Mesendoderm (in vitro differentiated cells): ENCODE data around the gene RNF217.
A peak's percentile ranks its signal among the peaks of the same experiment; 100 is the strongest.

Experiments used
- DNase-seq: peaks from one replicate; pipeline ENCODE4 v3.0.0; 2013
- H2AK5ac ChIP-seq: 2 replicates; pipeline ENCODE4 v1.6.1; 2013; ENCODE audit warnings: low read length, inconsistent platforms
- H2BK120ac ChIP-seq: 2 replicates; pipeline ENCODE4 v1.6.1; 2013; ENCODE audit warnings: low read depth, mild to moderate bottlenecking, low read length, moderate library complexity, mixed read lengths
- H2BK15ac ChIP-seq: replicated peaks from 2 replicates; pipeline ENCODE4 v1.6.1; 2013; ENCODE audit warnings: low read depth, mild to moderate bottlenecking, moderate library complexity
- H2BK5ac ChIP-seq: 2 replicates; pipeline ENCODE4 v1.6.1; 2013; ENCODE audit warnings: low read length, inconsistent platforms
- H3K18ac ChIP-seq: 2 replicates; pipeline ENCODE4 v1.6.1; 2013; ENCODE audit warnings: mild to moderate bottlenecking, low read length, mixed read lengths
- H3K23ac ChIP-seq: one replicate; pipeline ENCODE4 v1.6.1; 2013; ENCODE audit warnings: low read length
- H3K27ac ChIP-seq: 2 replicates; pipeline ENCODE4 v1.5.1; 2013; ENCODE audit warnings: low read depth, mild to moderate bottlenecking, inconsistent platforms, low read length, moderate library complexity
- H3K27me3 ChIP-seq: 2 replicates; pipeline ENCODE4 v1.6.1; 2013; ENCODE audit warnings: low read length, control low read depth, mild to moderate bottlenecking, inconsistent platforms; ENCODE audit not compliant: insufficient read depth, poor library complexity
- H3K36me3 ChIP-seq: 2 replicates; pipeline ENCODE4 v1.6.1; 2013; ENCODE audit warnings: low read length, inconsistent platforms; ENCODE audit not compliant: control insufficient read depth, insufficient read depth
- H3K4ac ChIP-seq: one replicate; pipeline ENCODE4 v1.6.1; 2013; ENCODE audit warnings: low read depth, mild to moderate bottlenecking, low read length, moderate library complexity
- H3K4me1 ChIP-seq: 2 replicates; pipeline ENCODE4 v1.6.1; 2013; ENCODE audit warnings: low read depth, low read length, inconsistent platforms; ENCODE audit not compliant: control insufficient read depth
- H3K4me2 ChIP-seq: 2 replicates; pipeline ENCODE4 v1.6.1; 2013; ENCODE audit warnings: low read length
- H3K4me3 ChIP-seq: 2 replicates; pipeline ENCODE4 v1.5.1; 2013; ENCODE audit warnings: mild to moderate bottlenecking, low read length
- H3K56ac ChIP-seq: one replicate; pipeline ENCODE4 v1.6.1; 2013; ENCODE audit warnings: low read length
- H3K79me1 ChIP-seq: 2 replicates; pipeline ENCODE4 v1.6.1; 2013; ENCODE audit warnings: low read length, inconsistent platforms
- H3K79me2 ChIP-seq: 2 replicates; pipeline ENCODE4 v1.6.1; 2013; ENCODE audit warnings: mild to moderate bottlenecking, low read length; ENCODE audit not compliant: control insufficient read depth, insufficient read depth
- H3K9ac ChIP-seq: 2 replicates; pipeline ENCODE4 v1.6.1; 2013; ENCODE audit warnings: low read length, inconsistent platforms
- H4K5ac ChIP-seq: one replicate; pipeline ENCODE4 v1.6.1; 2013; ENCODE audit warnings: low read length
- H4K8ac ChIP-seq: one replicate; pipeline ENCODE4 v1.6.1; 2013; ENCODE audit warnings: low read depth, mild to moderate bottlenecking, control low read depth, low read length, moderate library complexity
- WGBS: extraction: QIAGEN DNeasy Blood & Tissue Kit; methylation state at CpG from one replicate; pipeline ENCODE4 v1.1.7; 2013; ENCODE audit warnings: low lambda C conversion rate, missing lambda C conversion rate; ENCODE audit not compliant: insufficient coverage; ENCODE audit errors: extremely low coverage; 5-methylcytosine and 5-hydroxymethylcytosine counted together

RNF217 gene

GRCh38 chr6:124947971-124948451 lies 14.2 kb upstream of the RNF217 start:
- Histone ChIP-seq H2BK120ac (no peak overlapping the region), H3K9ac (no peak overlapping the region), H2BK5ac (no peak overlapping the region), H3K4me2 (no peak overlapping the region), H3K79me1 (no peaks in the 10 kb centered on the region), H4K5ac (no peak overlapping the region), H3K79me2 (no peaks in the 10 kb centered on the region), H3K4me3 (no peak overlapping the region), H3K56ac (no peak overlapping the region), H2AK5ac (no peak overlapping the region), H3K27ac (no peak overlapping the region), H3K27me3 (no peaks in the 10 kb centered on the region), H4K8ac (no peak overlapping the region), H3K4ac (no peak overlapping the region), H3K23ac (no peak overlapping the region), H3K36me3 (no peaks in the 10 kb centered on the region), H3K4me1 (no peaks in the 10 kb centered on the region), H2BK15ac (no peak overlapping the region), H3K18ac (no peak overlapping the region)
- no CpG with 5 or more reads among the region's 2 CpGs for WGBS
- DNase-seq = no peak

DNA sequence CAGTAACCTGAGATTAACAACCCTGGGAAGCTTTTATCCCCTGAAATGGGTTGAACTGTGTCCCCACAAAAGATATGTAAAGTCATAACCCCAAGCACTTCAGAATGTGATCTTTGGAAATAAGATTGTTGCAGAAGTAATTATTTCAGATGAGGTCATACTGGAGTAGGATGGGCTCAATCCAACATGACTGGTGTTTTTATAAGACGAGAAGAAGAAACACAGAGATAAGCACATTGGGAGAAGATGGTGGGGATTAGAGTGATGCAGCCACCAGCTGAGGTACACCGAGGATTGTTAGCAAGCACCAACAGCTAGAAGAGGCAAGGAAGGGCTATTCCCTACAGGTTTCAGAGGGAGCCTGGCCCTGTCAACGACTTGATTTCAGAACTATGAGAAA lies 12.5 kb upstream of the RNF217 start:
- Histone ChIP-seq H3K27ac (no peak overlapping the region), H2BK15ac (no peak overlapping the region), H2BK5ac (no peak overlapping the region), H3K4me3 (no peak overlapping the region), H4K8ac (no peak overlapping the region), H3K18ac (no peak overlapping the region), H3K27me3 (no peaks in the 10 kb centered on the region), H3K4me1 (no peaks in the 10 kb centered on the region), H3K36me3 (no peaks in the 10 kb centered on the region), H3K9ac (no peak overlapping the region), H3K79me2 (no peaks in the 10 kb centered on the region), H3K79me1 (no peaks in the 10 kb centered on the region), H3K56ac (no peak overlapping the region), H2BK120ac (no peak overlapping the region), H3K4ac (no peak overlapping the region), H3K23ac (no peak overlapping the region), H4K5ac (no peak overlapping the region), H2AK5ac (no peak overlapping the region), H3K4me2 (no peak overlapping the region)
- no CpG with 5 or more reads among the region's 3 CpGs for WGBS
- no peak for DNase-seq

- Histone ChIP-seq H3K56ac (no peak overlapping the region), H3K79me1 (no peaks in the 10 kb centered on the region), H3K23ac (no peak overlapping the region), H2BK120ac (no peak overlapping the region), H3K4ac (no peak overlapping the region), H2AK5ac (no peak overlapping the region), H2BK5ac (no peak overlapping the region), H3K18ac (no peak overlapping the region), H2BK15ac (no peak overlapping the region), H3K27ac (no peak overlapping the region), H3K4me1 (peaks cover 2% of the 10 kb centered on the region), H4K8ac (no peak overlapping the region), H4K5ac (no peak overlapping the region), H3K4me3 (no peak overlapping the region), H3K79me2 (no peaks in the 10 kb centered on the region), H3K27me3 (no peaks in the 10 kb centered on the region), H3K4me2 (no peak overlapping the region), H3K9ac (no peak overlapping the region), H3K36me3 (no peaks in the 10 kb centered on the region)
- 100% methylated on average over 1 of the region's 1 CpG for WGBS
- DNase-seq = no peak
These were observed 8.4 kb upstream of the RNF217 start for GRCh38 chr6:124953808-124954207.

- Histone ChIP-seq H3K79me2 (no peaks in the 10 kb centered on the region), H4K8ac (no peak overlapping the region), H3K4me1 (peaks cover 2% of the 10 kb centered on the region), H3K23ac (no peak overlapping the region), H3K27me3 (no peaks in the 10 kb centered on the region), H2BK15ac (no peak overlapping the region), H3K4me3 (no peak overlapping the region), H3K18ac (no peak overlapping the region), H3K9ac (no peak overlapping the region), H3K4me2 (no peak overlapping the region), H3K36me3 (no peaks in the 10 kb centered on the region), H3K4ac (no peak overlapping the region), H3K56ac (no peak overlapping the region), H2AK5ac (no peak overlapping the region), H2BK120ac (no peak overlapping the region), H3K27ac (no peak overlapping the region), H3K79me1 (no peaks in the 10 kb centered on the region), H4K5ac (no peak overlapping the region), H2BK5ac (no peak overlapping the region)
- WGBS = no CpG with 5 or more reads among the region's 7 CpGs
- DNase-seq = peak; percentile 66
These were observed 7.0 kb upstream of the RNF217 start for GRCh38 chr6:124955108-124955856.

DNA sequence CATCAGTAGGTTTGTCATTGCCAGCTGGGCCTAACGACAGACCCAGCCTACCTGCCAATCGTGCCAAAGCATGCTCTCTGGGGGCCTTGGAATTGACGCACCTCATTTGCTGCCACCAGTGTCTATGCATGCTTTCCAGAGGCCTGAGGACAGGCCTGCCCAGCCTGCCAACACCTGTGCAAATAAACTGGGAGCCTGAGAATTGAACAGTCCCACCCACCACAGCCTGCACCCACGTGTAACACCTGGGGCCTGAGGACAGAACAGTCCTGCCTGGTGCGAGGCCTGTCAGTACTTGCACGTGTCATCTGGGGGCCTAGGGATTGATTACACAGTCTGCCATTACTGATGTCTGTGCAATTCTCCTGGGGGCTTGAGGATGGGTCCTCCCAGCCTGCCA lies 6.2 kb upstream of the RNF217 start:
- Histone ChIP-seq H3K18ac (no peak overlapping the region), H3K79me1 (no peaks in the 10 kb centered on the region), H3K4me2 (no peak overlapping the region), H3K27me3 (no peaks in the 10 kb centered on the region), H3K4me1 (peaks cover 2% of the 10 kb centered on the region), H3K79me2 (no peaks in the 10 kb centered on the region), H4K5ac (no peak overlapping the region), H3K27ac (no peak overlapping the region), H3K9ac (no peak overlapping the region), H3K4me3 (no peak overlapping the region), H2BK15ac (no peak overlapping the region), H2BK5ac (no peak overlapping the region), H3K56ac (no peak overlapping the region), H3K23ac (no peak overlapping the region), H2AK5ac (no peak overlapping the region), H3K36me3 (no peaks in the 10 kb centered on the region), H3K4ac (no peak overlapping the region), H2BK120ac (no peak overlapping the region), H4K8ac (no peak overlapping the region)
- no peak for DNase-seq
- no CpG with 5 or more reads among the region's 6 CpGs for WGBS

GRCh38 chr6:124958149-124958548 lies 4.1 kb upstream of the RNF217 start:
- no peak overlapping the region for H3K4me2 ChIP-seq
- H3K56ac ChIP-seq = no peak overlapping the region
- H3K36me3 ChIP-seq = no peaks in the 10 kb centered on the region
- H2BK15ac ChIP-seq = no peak overlapping the region
- no peak overlapping the region for H3K23ac ChIP-seq
- no peak overlapping the region for H2AK5ac ChIP-seq
- no peaks in the 10 kb centered on the region for H3K79me2 ChIP-seq
- DNase-seq = no peak
- no peaks in the 10 kb centered on the region for H3K27me3 ChIP-seq
- H2BK120ac ChIP-seq = no peak overlapping the region
- no peaks in the 10 kb centered on the region for H3K79me1 ChIP-seq
- H3K4me1 ChIP-seq = peaks cover 2% of the 10 kb centered on the region
- H3K4ac ChIP-seq = no peak overlapping the region
- no peak overlapping the region for H2BK5ac ChIP-seq
- H3K4me3 ChIP-seq = no peak overlapping the region
- no peak overlapping the region for H4K8ac ChIP-seq
- H4K5ac ChIP-seq = no peak overlapping the region
- no peak overlapping the region for H3K27ac ChIP-seq
- H3K18ac ChIP-seq = no peak overlapping the region
- H3K9ac ChIP-seq = no peak overlapping the region
